Left kidney (tissue), 2 donors: ENCODE measurements around the gene WASL. TPM values are rescaled to one million over a fixed set of nuclear protein-coding genes. Genes with fewer than 3 reads are reported as not detected.
"Not testable (repeated sequence)": the region's sequence is repeated elsewhere in the genome, so short reads cannot be mapped to it uniquely, and the experiment has no call there.

Experiments used
- DNase-seq: peaks from one replicate; pipeline ENCODE4 v3.0.0-alpha.2; 2013
- polyA plus RNA-seq: library from polyadenylated mRNA; unstranded; fragments of 120-200 nt; gene quantifications from one replicate; pipeline ENCODE4 v1.2.1, GENCODE V29; 2013; ENCODE audit not compliant: insufficient read length

Gene WASL
- polyA plus RNA-seq, 1 donor, result 82.4 TPM

- DNase-seq, result no peak
Measured at GRCh38 chr7:123660514-123661354, 88.1 kb downstream of the WASL start.

- no peak for DNase-seq
Measured at GRCh38 chr7:123658023-123658422, 90.8 kb downstream of the WASL start.

GRCh38 chr7:123657304-123657685 is 91.5 kb downstream of the WASL start:
- no peak for DNase-seq

- no peak for DNase-seq
Measured at GRCh38 chr7:123656544-123657303, 92.1 kb downstream of the WASL start.

GRCh38 chr7:123655614-123656013 is 93.2 kb downstream of the WASL start, which contains the start of gene LMOD2:
LMOD2 (plus strand) TSS chr7:123655866; CDS start chr7:123655964, 98 bp downstream.
- no peak for DNase-seq

GRCh38 chr7:123653162-123653561 is 95.6 kb downstream of the WASL start:
- DNase-seq, result no peak

DNA sequence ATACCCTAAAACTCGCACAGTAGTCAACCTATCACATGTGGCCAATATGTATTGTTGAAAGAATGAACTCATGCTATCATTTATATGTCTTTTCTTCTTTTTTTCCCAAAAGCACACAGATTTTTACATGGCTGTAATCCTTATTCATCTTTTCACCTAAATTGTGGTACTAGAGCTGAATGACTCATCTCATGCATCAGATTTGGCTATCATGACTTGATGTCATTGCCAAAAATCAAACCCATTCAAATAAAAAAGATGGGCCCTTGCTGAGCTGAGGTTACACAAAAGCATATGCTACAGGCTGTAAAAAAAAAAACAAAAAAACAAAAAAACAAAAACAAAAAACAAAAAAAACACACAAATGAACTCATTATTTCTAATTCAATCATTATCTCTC is 96.4 kb downstream of the WASL start:
- no peak for DNase-seq

GRCh38 chr7:123650595-123650994 is 98.2 kb downstream of the WASL start:
- DNase-seq, result no peak

DNA sequence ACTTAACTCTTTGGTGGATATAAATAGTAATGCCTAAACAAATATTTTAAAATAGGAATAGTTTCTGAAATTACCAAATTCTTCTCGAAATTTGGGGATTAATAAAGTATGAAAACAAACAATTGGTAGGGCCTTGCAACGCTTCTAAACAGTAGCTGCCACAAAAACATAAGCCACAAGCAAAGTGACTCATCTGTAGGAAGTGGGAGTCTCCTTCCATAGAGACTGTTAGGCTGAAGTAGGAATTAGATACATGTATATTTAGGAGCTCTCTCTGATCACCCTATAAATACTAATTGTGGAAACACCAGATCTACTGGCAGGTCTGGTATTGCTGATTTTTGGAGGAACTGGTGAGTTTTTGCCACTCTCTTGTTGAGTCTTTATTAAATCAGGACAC is 98.8 kb downstream of the WASL start:
- DNase-seq, result no peak

DNA sequence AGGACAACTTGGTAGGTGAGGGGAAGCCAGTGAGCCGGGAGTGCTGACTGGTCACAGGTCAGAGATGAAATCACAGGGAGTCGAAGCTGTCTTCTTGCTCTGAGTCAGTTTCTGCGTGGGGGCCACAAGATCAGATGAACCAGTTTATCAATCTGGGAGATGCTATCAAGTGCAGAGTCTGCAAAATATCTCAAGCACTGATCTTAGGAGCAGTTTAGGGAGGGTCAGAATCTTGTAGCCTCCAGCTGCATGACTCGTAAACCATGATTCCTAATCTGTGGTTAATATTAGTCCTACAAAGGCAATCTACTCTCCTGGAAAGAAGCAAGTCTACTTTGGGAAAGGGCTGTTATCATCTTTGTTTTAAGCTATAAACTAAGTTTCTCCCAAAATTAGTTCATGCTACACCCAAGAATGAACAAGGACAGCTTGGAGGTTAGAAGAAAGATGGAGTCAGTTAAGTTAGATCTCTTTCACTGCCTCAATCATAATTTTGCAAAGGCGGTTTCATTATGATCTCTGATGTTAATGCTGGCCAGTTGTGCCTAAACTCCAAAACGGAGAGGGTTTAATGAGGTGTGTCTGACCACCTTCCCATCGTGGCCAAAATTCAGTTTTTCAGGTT is 101.6 kb downstream of the WASL start:
- DNase-seq, result no peak

DNA sequence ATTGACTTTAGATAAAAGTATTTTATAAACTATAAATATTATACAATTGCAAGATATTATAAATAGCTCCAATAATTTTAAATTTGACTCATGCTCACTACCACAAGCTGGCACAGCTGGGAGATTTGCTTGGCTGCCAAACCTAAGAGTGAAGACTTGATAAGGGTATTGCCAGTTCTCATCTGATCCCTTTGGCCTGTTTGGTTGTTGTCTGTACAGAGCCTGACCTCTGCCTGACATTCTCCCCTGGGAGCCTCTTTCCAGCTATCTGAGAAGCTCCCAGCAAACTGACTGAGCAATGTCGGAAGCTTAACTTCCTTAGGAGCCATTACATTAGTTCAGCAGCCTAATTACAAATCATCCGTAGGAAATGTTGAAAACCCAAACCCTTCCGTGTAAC is 103.3 kb downstream of the WASL start:
- no peak for DNase-seq

GRCh38 chr7:123643495-123644441 is 105.0 kb downstream of the WASL start:
- peak; percentile 39 for DNase-seq

DNA sequence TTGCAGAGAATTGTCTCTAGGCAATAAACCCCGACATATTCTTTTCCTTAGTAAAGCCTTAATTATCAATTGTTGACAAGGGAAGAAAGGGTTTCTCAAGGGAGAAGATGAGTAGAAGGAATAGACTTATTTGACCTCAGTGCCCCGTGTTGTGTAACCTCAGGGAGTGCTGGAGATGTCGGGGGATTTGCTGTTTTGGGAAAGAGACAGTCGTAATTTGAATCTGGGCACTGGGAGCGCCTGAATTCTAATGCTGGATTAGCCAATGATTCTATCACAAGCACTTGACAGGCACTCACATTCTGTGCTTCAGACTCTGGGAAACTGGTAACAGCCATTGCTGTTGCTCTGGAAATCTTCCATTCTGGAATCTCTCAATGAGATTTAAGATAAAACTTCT is 106.9 kb downstream of the WASL start:
- DNase-seq, result no peak

- DNase-seq, result no peak
Measured at GRCh38 chr7:123640583-123640982, 108.2 kb downstream of the WASL start.

DNA sequence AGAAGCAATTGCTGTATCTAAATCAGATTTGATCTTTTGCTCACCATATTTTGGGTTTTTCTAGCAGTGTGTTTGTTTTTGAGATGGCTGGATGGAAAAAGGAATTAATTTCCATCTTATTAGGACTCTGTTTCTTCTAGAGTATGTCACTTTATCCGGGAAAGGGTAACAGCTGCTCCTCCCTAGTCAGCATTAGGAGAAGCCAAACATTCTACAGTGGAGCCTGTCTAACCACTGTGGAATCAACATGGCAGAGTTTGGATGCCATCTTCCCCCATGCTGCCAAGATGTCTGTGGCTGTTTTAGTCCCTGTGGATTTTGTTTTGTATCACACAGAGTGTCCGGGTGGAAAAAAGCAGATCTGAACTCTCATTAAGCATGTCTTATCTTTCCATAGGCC is 109.2 kb downstream of the WASL start:
- no peak for DNase-seq

DNA sequence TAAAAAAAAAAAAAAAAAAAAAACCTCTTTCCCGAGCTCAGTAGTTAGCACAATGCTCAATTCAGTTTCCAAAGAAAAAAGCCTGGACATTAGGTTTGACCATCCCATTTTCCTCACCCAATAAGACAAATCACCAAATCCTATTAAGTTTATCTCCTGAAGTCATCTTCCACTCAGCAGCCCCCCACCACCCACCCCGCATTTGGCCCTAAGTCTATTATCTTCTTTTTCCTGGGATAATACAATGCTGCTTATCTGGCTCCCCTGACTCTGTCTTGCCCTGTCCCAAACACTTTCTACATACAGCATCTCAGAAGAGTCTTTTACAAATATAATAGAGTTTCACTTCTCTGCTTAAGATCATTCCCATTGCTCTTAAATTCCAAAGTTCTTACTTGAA is 110.9 kb downstream of the WASL start:
- no peak for DNase-seq

DNA sequence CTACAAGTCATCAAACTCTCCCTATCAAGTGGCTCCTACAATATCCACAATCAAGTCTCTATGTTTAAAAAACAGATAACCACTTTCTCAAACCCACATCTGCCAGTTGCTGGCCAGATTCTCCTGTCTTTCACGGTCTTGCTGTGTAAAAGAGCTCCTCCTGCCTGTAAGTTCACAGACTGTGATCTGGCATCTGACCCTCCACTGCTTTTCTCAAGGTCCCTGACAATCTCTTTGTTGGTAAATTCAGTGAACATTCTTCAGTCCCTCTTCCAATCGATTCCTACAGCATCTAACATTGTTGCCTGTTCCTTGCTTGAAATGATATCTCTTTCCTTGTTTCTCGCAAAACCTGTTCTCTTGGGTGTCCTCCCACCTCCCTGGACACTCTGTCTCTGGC is 111.6 kb downstream of the WASL start:
- no peak for DNase-seq

GRCh38 chr7:123635551-123636359 is 113.0 kb downstream of the WASL start:
- DNase-seq, result no peak

- DNase-seq, result not testable (repeated sequence)
Measured at GRCh38 chr7:123634011-123634573, 114.7 kb downstream of the WASL start.

DNA sequence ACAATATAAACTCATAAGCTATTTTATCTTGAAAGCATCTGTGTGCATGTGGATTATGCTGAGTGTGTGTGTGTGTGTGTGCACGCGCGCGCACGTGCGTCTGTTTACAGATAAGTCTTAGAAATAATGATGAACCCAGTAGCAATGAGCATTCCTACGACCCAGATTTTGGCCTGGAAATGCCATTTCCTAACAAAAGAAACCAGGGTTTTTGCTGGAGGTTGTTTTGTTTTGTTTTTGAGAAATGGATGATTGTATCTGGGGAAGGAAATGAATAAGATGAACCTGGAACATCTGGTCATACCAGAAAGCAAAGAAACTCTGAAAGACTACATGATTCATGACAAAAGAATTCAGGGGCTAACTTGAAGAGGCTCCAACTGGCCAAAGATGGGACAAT is 115.2 kb downstream of the WASL start:
- DNase-seq, result no peak

GRCh38 chr7:123632808-123633207 is 116.0 kb downstream of the WASL start:
- DNase-seq, result no peak
